ENCODE results near the gene LNPEP. TPM values are rescaled to one million over a fixed set of nuclear protein-coding genes. Genes with fewer than 3 reads are reported as not detected.

The LNPEP gene
- total RNA-seq, 1 donor from 2014 or later, result 24.2 TPM

DNA sequence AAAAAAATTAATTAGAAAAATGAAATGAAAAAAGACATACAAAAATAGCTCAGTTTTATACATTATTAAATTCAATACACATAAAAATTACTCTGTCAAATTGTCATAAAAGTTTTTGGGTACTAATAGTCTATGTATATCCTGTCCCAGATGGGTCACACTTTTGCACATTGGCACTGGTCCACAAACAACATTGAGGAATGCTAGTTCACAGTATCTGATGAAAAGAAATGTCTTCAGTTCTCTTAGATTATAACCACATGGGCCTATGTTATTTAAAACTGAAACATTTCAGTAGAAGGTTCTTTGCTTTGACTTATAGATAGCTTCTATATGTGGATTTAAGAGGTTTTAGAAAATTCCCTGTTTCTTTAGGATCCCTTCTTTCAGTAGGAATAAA lies 39.8 kb downstream of the LNPEP start:
- no peak overlapping the region for H3K4me3 Mint-ChIP-seq (ENCODE audit: low read depth)
- H3K27ac Mint-ChIP-seq, result no peak overlapping the region
- H3K27me3 Mint-ChIP-seq, result no peaks in the 10 kb centered on the region
- H3K4me1 Mint-ChIP-seq (ENCODE audit: low read depth), result no peaks in the 10 kb centered on the region
- TF ChIP-seq, protein P1, sequence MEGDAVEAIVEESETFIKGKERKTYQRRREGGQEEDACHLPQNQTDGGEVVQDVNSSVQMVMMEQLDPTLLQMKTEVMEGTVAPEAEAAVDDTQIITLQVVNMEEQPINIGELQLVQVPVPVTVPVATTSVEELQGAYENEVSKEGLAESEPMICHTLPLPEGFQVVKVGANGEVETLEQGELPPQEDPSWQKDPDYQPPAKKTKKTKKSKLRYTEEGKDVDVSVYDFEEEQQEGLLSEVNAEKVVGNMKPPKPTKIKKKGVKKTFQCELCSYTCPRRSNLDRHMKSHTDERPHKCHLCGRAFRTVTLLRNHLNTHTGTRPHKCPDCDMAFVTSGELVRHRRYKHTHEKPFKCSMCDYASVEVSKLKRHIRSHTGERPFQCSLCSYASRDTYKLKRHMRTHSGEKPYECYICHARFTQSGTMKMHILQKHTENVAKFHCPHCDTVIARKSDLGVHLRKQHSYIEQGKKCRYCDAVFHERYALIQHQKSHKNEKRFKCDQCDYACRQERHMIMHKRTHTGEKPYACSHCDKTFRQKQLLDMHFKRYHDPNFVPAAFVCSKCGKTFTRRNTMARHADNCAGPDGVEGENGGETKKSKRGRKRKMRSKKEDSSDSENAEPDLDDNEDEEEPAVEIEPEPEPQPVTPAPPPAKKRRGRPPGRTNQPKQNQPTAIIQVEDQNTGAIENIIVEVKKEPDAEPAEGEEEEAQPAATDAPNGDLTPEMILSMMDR (IDR thresholded peaks at IDR 0.05; ENCODE audit: unreplicated experiment), result no peak
- peaks cover 8% of the 10 kb centered on the region for H3K36me3 Mint-ChIP-seq (ENCODE audit: insufficient read depth)
- H3K9me3 Mint-ChIP-seq (ENCODE audit: low read depth), result no peaks in the 10 kb centered on the region
- no peak for DNase-seq (ENCODE audit: low spot score, unreplicated experiment)

GRCh38 chr5:96977228-96977627 lies 41.3 kb downstream of the LNPEP start:
- no peak for DNase-seq (ENCODE audit: low spot score, unreplicated experiment)
- no peaks in the 10 kb centered on the region for H3K27me3 Mint-ChIP-seq
- TF ChIP-seq, protein P1 (IDR thresholded peaks at IDR 0.05; ENCODE audit: unreplicated experiment), result no peak
- H3K4me1 Mint-ChIP-seq (ENCODE audit: low read depth), result peaks cover 8% of the 10 kb centered on the region
- H3K27ac Mint-ChIP-seq, result peak overlapping the region; percentile 14
- peaks cover 10% of the 10 kb centered on the region for H3K36me3 Mint-ChIP-seq (ENCODE audit: insufficient read depth)
- no peak overlapping the region for H3K4me3 Mint-ChIP-seq (ENCODE audit: low read depth)
- H3K9me3 Mint-ChIP-seq (ENCODE audit: low read depth), result no peaks in the 10 kb centered on the region

DNA sequence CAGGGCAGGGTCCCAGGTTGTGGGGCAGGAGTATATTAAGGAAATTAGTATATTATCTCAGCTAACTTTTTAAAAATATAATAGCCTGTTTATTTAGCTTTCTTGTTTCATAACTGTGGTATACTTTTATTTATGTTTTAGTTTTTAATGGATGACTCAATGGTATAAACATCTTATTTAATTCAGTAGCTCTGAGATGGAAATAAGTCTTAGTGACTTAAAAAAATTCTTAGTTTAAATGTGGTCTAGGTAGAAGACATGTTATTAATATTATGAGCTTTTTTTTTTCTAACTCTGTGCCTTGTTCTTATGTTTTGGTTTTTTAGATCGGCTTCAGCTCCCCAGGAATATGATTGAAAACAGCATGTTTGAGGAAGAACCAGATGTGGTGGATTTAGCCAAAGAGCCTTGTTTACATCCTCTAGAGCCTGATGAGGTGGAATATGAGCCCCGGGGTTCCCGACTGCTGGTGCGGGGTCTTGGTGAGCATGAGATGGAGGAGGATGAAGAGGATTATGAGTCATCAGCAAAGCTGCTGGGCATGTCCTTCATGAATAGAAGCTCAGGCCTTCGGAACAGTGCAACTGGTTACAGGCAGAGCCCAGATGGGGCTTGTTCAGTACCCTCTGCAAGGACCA lies 43.1 kb downstream of the LNPEP start:
- Mint-ChIP-seq H3K9me3 (ENCODE audit: low read depth) (no peaks in the 10 kb centered on the region), H3K27me3 (no peaks in the 10 kb centered on the region), H3K4me3 (ENCODE audit: low read depth) (no peak overlapping the region), H3K36me3 (ENCODE audit: insufficient read depth) (peaks cover 10% of the 10 kb centered on the region), H3K27ac (no peak overlapping the region), H3K4me1 (ENCODE audit: low read depth) (peaks cover 16% of the 10 kb centered on the region)
- TF ChIP-seq, protein P1 (IDR thresholded peaks at IDR 0.05; ENCODE audit: unreplicated experiment), result no peak
- no peak for DNase-seq (ENCODE audit: low spot score, unreplicated experiment)

- H3K9me3 Mint-ChIP-seq (ENCODE audit: low read depth), result no peaks in the 10 kb centered on the region
- H3K36me3 Mint-ChIP-seq (ENCODE audit: insufficient read depth), result peaks cover 9% of the 10 kb centered on the region
- H3K27ac Mint-ChIP-seq, result peak overlapping the region; percentile 89
- peaks cover 26% of the 10 kb centered on the region for H3K4me1 Mint-ChIP-seq (ENCODE audit: low read depth)
- no peaks in the 10 kb centered on the region for H3K27me3 Mint-ChIP-seq
- H3K4me3 Mint-ChIP-seq (ENCODE audit: low read depth), result peak overlapping the region; percentile 12
- DNase-seq (ENCODE audit: low spot score, unreplicated experiment), result no peak
- TF ChIP-seq, protein P1 (IDR thresholded peaks at IDR 0.05; ENCODE audit: unreplicated experiment), result no peak
These were observed 48.8 kb downstream of the LNPEP start for GRCh38 chr5:96984506-96985192.

DNA sequence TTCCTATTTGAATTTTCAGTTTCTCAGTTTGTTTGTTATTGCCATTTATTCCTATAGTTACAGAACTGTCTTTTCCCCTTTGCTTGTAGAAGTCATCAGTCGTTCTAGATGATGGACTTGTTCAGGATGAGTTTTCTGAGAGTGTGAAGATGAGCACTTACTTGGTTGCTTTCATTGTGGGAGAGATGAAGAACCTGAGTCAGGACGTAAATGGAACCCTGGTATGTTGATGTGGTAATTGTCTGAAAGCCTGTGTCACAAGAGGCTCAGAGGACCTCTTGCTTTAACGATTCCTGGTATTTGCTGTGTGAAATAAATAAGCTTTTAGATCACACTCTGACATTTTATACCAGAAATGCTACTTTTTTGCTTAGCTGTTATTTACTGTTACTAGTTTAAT lies 50.6 kb downstream of the LNPEP start:
- Mint-ChIP-seq H3K27me3 (no peaks in the 10 kb centered on the region), H3K4me1 (ENCODE audit: low read depth) (peaks cover 24% of the 10 kb centered on the region), H3K36me3 (ENCODE audit: insufficient read depth) (peaks cover 13% of the 10 kb centered on the region), H3K27ac (no peak overlapping the region), H3K9me3 (ENCODE audit: low read depth) (no peaks in the 10 kb centered on the region), H3K4me3 (ENCODE audit: low read depth) (no peak overlapping the region)
- TF ChIP-seq, protein P1 (IDR thresholded peaks at IDR 0.05; ENCODE audit: unreplicated experiment), result no peak
- no peak for DNase-seq (ENCODE audit: low spot score, unreplicated experiment)
